Measurements from ENCODE around the gene SEZ6L. TPM values are rescaled to one million over a fixed set of nuclear protein-coding genes. Genes with fewer than 3 reads are reported as not detected.

Gene SEZ6L
- total RNA-seq, 1 donor from 2014 or later: 0.32 TPM

DNA sequence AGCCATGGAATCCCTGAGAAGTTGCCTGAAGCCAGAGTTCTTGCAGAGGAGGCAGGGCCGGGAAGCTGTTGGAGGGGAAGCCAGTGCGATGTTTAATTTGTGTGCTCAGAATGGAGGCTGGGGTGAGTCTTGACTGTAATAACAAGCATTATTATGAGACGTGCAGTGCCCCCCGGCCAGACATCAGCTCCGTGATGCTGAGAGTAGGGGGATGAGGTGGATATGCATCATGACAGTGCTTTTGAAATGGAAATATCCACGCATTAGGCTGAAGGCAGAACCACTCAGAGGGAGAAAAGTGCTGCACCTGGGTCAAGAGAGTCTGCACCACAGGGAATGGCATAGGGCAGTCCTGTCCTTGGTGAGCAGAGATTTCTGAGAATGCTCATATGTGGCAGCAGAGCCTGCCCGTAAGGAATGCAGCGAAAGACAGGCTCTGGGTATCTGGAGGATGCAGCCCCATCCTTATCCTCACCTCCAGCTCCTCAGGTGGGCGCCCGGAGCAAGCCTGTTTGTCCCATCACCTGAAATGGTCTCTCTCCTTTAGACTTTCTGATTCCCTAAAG is 37.6 kb upstream of the SEZ6L start:
- no peak for ATAC-seq
- intact Hi-C loops (cut with DNase I): no loop called here
- Histone ChIP-seq H3K36me3 (no peaks in the 10 kb centered on the region), H3K9me3 (no peaks in the 10 kb centered on the region), H3K27me3 (peaks cover 19% of the 10 kb centered on the region), H3K4me3 (no peak overlapping the region), H3K27ac (no peak overlapping the region), H3K4me1 (no peaks in the 10 kb centered on the region)
- TF ChIP-seq, protein P1, sequence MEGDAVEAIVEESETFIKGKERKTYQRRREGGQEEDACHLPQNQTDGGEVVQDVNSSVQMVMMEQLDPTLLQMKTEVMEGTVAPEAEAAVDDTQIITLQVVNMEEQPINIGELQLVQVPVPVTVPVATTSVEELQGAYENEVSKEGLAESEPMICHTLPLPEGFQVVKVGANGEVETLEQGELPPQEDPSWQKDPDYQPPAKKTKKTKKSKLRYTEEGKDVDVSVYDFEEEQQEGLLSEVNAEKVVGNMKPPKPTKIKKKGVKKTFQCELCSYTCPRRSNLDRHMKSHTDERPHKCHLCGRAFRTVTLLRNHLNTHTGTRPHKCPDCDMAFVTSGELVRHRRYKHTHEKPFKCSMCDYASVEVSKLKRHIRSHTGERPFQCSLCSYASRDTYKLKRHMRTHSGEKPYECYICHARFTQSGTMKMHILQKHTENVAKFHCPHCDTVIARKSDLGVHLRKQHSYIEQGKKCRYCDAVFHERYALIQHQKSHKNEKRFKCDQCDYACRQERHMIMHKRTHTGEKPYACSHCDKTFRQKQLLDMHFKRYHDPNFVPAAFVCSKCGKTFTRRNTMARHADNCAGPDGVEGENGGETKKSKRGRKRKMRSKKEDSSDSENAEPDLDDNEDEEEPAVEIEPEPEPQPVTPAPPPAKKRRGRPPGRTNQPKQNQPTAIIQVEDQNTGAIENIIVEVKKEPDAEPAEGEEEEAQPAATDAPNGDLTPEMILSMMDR (IDR thresholded peaks at IDR 0.05): no peak
- no peak for DNase-seq

DNA sequence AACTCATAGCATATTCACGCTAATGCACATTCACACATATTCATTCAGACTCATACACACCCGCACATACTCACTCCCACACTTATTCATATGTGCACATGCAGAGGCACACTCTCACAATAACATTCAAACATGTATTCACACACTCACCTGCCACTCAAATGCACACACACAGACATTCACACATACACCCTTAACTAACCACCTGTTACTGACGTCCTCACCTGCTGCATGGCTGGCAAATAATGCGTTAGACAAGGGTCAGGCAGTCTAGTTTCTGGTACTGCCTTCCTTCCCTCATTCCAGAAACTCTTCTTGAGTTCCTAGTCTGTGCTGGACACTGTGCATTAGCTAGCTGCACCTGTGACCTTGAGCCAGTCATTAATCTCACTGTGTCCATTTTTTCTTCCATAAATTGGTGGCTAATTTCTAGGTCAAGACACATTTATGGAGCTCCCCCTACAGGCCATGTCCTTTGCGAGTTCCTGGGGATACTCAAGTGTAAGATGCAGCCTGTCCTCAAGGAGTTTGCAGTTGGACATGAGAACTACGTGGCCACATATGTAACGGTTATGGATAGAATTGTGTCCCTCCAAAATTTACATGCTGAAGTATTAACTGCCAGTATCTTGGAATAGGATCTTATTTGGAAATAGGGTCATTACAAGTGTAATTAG is 34.5 kb upstream of the SEZ6L start:
- H3K4me1 ChIP-seq: no peaks in the 10 kb centered on the region
- TF ChIP-seq, protein P1 (IDR thresholded peaks at IDR 0.05): no peak
- H3K27ac ChIP-seq: no peak overlapping the region
- H3K36me3 ChIP-seq: no peaks in the 10 kb centered on the region
- ATAC-seq: no peak
- H3K4me3 ChIP-seq: no peak overlapping the region
- no peaks in the 10 kb centered on the region for H3K9me3 ChIP-seq
- H3K27me3 ChIP-seq: peaks cover 23% of the 10 kb centered on the region
- DNase-seq: no peak
- intact Hi-C loops (cut with DNase I): no loop called here

DNA sequence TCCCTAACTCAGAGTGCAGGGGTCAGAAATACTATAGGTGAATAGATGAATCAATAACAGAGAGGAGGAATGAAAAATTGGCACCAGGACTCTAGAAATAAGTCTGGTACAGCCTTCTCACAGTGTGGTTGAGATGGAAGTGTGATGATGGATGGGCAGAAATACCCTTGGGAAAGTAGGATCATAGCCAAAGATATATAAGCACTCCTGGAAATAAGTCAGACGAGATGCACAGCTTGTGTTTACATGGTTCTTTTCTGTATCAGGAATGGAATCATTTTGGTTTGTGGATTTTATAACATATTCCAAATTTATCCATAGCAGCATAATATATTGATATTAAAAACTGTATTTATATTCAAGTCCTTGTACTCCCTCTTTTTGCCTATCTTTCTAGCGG is 33.5 kb upstream of the SEZ6L start:
- Histone ChIP-seq H3K9me3 (no peaks in the 10 kb centered on the region), H3K4me1 (no peaks in the 10 kb centered on the region), H3K36me3 (no peaks in the 10 kb centered on the region), H3K27ac (no peak overlapping the region), H3K4me3 (no peak overlapping the region), H3K27me3 (peaks cover 23% of the 10 kb centered on the region)
- ATAC-seq (no peak), DNase-seq (no peak)
- TF ChIP-seq, protein P1 (IDR thresholded peaks at IDR 0.05): no peak
- intact Hi-C loops (cut with DNase I): no loop called here

DNA sequence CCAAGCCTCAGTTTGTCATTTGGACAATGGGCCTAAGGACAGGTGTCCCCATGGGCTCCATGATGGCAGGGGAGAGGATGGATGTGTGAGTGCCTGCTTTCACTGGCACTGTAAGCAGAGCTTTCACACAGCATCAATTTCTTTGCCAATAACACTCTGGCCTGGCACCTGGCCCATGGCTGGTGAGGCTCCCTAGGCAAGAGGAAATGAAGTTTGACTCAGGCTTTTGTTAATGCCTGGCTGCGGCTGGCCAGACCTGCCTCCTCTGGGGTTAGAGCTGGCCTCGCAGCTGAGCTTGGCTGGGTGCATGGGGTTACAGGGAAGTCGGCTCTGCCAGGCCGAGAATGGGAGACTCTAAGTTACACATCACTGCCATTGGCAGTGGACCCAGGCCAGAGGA is 30.0 kb upstream of the SEZ6L start:
- ATAC-seq (no peak), DNase-seq (no peak)
- intact Hi-C loops (cut with DNase I): no loop called here

DNA sequence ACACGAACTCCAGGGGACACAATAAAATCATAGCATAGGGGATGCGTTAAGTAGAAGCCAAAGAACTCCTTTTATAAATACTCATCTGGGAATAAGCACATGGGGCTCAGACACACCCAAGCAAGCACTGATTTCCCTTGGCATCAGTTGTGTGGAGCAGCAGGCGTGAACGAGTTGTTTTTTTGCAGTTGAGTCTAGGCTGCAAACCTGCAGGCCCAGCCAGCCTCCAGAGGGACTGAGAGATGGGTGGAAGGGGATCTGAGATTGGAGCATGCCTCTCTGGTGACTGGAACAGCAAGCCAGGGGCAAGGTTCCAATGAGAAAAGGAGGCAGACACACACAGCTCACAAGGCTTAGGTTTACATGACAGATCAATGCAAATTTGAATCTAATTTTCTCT is 27.4 kb upstream of the SEZ6L start:
- no peak overlapping the region for H3K4me3 ChIP-seq
- intact Hi-C loops (cut with DNase I): no loop called here
- ATAC-seq (no peak), DNase-seq (no peak)
- no peaks in the 10 kb centered on the region for H3K9me3 ChIP-seq
- H3K27ac ChIP-seq: no peak overlapping the region
- H3K36me3 ChIP-seq: no peaks in the 10 kb centered on the region
- TF ChIP-seq, protein P1 (IDR thresholded peaks at IDR 0.05): no peak
- H3K27me3 ChIP-seq: peaks cover 4% of the 10 kb centered on the region
- H3K4me1 ChIP-seq: no peaks in the 10 kb centered on the region

More for the DNA sequence above, 30.0 kb upstream of the SEZ6L start:
- TF ChIP-seq, protein P1 (IDR thresholded peaks at IDR 0.05): no peak
- Histone ChIP-seq H3K4me3 (no peak overlapping the region), H3K27me3 (peaks cover 4% of the 10 kb centered on the region), H3K9me3 (no peaks in the 10 kb centered on the region), H3K36me3 (no peaks in the 10 kb centered on the region), H3K27ac (no peak overlapping the region), H3K4me1 (no peaks in the 10 kb centered on the region)

All from upper lobe of right lung (tissue), 1 donor.